NCI-H1417 (cell line): ENCODE results near the gene ZWILCH.
"Not testable (repeated sequence)": the region's sequence is repeated elsewhere in the genome, so short reads cannot be mapped to it uniquely, and the experiment has no call there.

Source experiments
- DNase-seq, 3 experiments: peaks; one replicate each; lab custom pipeline; 2025; lab: John Stamatoyannopoulos, UW

Gene ZWILCH

DNA sequence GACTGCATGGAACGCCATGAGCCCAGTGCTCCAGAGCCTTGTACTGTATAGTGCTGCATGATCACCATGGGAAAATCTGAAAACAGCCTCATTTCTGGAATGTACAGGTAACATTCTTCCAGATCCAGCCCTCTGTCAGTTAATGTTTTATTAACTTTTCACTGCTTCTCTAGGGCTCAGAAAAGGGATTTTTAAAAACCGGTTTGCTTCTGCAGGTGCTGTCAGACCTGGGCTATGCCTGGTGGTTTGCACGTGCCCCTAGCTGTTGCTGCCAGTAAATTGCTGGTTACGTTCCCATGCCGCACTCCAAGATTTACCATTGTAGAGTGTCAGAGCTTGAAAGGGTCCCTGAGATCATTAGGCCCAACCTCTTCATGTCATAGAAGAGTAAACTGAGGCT, 16.6 kb upstream of the ZWILCH start:
- no peak for DNase-seq

DNA sequence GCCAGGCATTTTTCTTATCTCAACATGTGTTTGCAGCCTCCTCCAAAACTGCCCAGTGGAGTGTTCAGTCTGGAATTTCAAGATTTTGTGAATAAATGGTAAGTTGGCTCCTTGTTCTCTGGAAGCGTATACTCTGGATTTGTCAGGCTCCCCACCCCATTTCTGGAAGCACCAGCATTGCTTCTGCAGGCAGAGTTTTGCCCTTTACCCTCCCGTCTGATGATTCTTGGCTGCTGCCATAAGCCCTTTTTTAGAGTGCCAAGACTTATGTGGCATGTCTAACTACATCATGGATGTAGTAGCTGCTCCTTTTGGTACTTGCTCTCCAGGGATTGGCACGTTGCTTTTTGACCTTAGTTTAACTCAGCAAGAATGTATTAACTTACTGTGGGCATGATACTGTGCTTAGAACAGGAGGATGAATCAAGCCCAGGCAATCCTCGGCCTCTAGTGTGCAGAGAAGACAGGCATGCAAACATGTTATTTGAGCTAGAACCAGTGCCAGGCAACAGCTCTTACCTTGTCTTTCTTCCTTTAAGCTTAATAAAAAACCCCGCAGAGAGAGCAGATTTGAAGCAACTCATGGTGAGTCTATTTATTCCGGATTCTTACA, 15.8 kb upstream of the ZWILCH start:
- DNase-seq: no peak

GRCh38 chr15:66491846-66492245, 13.3 kb upstream of the ZWILCH start:
- DNase-seq: no peak

GRCh38 chr15:66494262-66494661, 10.9 kb upstream of the ZWILCH start:
- DNase-seq: no peak

DNA sequence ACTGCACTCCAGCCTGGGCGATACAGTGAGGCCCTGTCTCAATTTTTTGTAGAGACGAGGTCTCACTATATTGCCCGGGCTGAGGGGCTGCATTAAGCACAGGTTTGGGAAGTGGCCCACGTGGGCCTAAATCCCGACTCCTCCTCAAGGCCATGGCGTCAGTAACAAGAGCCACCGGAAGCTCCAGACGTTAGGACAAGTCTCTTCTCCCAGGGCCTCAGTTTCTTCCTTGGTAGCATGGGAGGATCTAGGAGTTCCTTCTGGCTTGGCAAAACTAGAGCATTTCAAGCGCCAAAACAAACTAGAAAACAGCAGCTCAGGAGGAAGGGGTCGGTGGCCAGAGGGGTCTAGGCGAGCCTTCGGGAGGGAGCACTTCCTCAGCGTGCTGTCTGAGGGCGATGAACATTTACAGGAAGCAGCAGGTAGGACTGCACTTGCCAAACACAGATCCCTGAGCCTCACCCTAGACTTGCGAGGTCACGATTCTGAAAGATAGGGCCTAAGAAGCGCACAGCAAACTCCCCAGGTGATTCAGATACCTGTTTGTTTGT, 8.1 kb upstream of the ZWILCH start:
- no peak for DNase-seq

DNA sequence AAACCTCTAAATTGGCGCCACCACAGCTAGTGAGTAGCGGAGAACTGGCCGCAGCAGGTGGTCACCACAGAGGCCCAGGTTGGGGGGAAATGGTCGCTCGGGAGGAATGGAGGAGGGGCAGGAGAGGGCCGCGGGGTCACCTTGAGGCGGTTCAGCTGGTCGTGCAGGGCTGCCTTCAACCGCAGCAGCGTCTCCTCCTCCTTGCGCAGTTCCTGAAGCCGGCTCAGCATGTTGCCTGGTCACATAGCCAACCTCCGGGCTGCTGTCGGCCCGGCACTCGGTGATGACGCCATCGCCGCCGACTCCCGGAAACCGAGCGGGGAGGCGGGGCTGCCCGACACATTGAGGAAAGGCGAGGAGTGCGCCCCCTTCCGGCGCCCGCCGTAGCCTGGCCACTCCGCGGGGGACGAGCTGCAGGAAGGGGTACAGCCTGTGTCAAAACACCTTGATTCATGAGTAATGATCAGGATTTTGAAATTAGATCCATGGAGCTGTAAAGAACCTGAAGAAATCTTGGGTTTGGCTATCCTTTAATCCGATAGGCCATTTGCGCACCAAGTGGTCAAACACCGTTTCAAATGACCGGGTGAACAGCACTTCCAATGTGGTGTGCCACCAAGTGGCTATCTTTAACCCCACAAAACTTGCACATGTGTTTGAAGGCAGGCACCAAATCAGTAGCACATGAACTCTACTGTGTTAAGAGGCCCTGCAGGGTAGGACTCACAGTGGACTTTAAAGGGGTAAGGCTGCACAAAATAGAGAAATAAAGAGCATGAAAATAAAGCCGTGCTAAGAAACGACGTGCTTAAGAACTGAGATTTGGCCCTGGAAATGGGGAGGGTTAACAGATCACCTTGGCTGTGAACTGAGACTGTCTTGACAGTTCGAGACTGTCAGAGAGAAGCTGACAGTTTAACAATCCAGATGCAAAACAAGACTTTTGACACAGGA, 7.3 kb upstream of the ZWILCH start, which contains the start of gene SNAPC5:
Gene SNAPC5, minus strand, starts transcription at position 261 of the 954 bp plus-strand sequence. Its CDS starts 31 bp downstream, at position 230.
- DNase-seq: peak; percentile 80 to 97 (median 95)

DNA sequence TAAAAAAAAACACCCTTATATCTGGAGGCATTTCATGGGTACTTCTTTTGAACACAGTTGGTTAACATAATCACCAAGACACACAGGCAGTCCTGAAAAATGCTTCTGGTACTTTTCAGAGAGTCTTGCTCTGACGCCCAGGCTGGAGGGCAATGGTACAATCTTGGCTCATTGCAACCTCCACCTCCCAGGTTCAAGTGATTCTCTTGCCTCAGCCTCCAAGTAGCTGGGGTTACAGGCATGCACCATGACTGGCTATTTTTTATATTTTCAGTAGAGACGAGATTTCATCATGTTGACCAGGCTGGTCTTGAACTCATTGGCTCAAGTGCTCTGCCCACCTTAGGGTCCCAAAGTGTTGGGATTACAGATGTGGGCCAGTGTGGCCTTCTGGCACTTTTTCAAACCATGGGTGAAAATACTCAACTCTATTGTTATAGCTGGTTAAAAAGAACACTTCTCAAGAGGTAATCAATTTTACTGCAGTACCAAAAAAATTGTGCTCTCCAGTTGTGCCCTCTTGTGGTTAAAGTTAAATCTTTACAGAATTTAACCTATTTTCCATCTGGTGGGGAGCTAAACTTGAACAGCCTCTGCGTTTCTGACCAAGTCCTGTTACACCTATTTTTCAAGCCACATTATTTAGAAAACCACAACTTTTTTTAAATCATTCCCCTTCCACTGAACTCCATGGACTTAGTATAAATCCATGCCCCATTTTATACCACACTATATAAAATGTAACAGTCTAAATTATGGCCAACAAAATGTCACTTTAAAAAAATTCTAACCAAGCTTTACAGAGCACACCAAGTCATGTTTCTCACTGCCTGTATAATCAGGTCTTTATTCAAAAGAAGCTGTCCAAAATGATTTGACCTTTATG, 6.4 kb upstream of the ZWILCH start:
- peak in 1 of 3 experiments; percentile 45 for DNase-seq

- not testable (repeated sequence) for DNase-seq
Measured at GRCh38 chr15:66500346-66500745, 4.8 kb upstream of the ZWILCH start.

- DNase-seq: no peak
Measured at GRCh38 chr15:66502491-66502890, 2.6 kb upstream of the ZWILCH start.

GRCh38 chr15:66503041-66503648, 2.0 kb upstream of the ZWILCH start:
- DNase-seq: not testable (repeated sequence)

DNA sequence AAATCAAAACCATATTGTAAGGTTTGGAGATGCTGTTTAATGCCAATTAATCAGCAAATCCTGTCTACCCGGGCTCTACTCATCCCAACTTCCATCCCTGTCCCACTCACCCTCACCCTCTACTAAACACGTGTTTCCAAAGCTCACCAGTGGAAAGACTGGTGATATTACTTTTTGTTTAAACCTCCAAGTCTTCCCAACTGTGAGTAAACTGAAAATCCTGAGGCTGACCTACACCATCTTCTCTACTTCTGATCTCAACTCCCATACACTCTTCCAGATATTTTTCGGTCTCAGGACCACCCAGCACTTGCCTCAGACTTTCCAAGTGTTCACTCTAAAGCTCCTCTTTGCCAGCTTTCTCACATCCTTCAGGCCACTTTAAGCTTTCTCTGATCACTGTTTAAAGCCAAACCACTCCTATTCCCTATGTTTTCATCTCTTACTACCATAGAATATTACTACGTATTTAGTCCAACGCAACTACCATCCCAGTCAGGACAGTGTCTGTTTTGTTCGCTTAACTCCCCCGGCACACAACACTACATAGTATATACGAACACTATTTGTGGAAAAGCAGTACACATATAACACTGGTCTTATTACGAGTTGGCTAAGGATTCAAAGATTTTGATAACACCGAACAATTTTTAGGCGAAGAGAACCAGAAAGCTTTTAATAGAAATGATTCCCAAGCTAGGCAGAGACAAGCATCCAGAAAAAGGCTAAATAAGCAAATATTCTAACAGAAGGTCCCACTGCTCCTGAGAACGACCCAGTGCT, 1.2 kb upstream of the ZWILCH start:
- DNase-seq: no peak

DNA sequence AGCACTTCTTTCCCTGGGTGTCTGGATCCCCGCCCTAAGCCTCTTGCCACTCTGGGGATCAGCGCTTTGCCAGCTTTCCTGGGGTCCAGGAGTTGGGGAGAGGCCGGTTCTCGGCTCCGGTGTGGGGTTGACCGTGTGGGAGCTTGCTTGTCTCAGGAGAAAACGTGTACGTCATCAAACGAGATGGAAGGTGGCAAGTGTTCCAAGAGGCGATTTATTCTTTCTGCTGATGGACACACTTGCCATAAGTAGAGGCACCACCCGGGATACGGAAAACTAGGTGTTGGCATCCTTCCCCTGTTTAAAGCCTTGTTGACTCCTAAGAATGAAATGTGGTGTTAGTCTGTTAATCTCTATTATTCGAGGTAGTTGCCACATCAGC, 295 bp downstream of the ZWILCH start:
- peak in 1 of 3 experiments; percentile 85 for DNase-seq

DNA sequence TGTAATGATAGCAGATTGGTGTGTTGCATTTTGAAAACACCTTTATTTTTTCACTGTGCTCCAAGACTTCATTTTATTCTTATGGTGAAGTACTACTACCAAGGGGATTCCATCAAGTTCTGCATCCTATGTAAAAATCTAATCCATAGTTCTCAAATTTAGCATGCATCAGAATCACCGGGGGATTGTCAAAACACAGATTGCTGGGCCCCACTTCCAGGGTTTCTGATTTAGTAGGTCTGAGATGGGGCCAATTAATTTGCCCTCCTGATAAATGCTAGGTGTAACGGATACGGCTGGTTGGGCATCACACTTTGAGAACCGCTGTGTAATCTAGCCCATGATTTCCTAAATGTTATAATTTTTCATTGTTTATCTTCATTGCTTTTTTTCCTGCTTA, 692 bp downstream of the ZWILCH start:
- DNase-seq: peak in 1 of 3 experiments; percentile 51

GRCh38 chr15:66508293-66508883, 3.3 kb downstream of the ZWILCH start:
- no peak for DNase-seq

DNA sequence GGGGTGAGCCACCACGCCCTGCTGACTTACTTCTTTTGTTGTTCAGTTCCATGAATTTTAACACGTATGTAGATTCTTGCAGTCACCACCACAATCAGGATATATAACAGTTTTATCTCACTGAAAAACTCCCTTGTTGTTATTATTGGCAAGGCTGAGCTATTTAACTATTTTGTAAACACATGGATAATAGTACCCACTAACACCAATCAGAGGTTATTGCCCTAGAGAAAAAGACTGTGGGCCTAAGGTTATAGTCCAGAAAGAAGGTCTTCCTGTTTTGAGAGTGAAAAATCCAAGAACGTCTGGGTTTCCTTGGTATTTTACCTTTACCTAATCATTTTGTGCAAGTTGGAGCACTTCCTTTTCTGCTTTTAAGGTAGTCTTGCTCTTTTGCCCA, 9.5 kb downstream of the ZWILCH start:
- DNase-seq: no peak

GRCh38 chr15:66515901-66516322, 10.8 kb downstream of the ZWILCH start:
- no peak for DNase-seq

DNA sequence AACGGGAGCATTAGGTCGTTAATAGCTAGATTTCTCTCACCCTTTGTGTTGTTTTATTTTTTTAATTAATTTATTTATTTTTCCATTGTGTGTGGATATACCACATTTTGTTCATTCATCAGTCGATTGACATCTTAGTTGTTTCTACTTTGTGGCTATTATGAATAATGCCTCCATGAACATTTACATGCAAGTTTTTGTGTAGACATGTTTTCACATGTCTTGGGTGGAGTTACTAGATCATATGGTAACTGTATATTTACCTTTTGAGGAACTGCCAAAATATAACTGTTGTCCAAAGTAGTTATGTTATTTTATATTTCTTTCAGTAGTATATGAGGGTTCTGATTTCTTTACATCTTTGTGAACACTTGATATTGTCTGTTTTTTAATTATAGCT, 18.8 kb downstream of the ZWILCH start:
- no peak for DNase-seq

- DNase-seq: no peak
Measured at GRCh38 chr15:66524838-66525237, 19.7 kb downstream of the ZWILCH start.

- no peak for DNase-seq
Measured at GRCh38 chr15:66535056-66535455, 29.9 kb downstream of the ZWILCH start.

DNA sequence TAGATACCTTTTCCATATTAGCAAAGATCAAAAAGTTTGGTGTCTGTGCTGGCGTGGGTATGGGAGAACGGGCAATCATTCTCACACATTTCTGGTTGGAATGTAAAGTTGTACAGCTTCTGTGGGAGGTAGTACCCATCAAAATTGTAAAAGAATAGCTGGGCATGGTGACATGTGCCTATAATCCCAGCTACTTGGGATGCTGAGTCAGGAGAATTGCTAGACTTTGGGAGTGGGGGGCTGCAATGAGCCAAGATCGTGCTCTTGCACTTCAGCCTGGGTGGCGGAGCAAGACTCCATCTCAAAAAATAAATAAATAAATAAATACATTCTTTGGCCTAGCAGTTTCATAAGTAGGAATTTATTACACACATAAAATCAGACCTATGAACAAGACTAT, 37.8 kb downstream of the ZWILCH start:
- DNase-seq: no peak
